NCI-H524 treated with DMSO at 0.1 percent for 48 hours (cell line): ENCODE measurements around the gene CXXC5.
"Not testable (repeated sequence)": the region's sequence is repeated elsewhere in the genome, so short reads cannot be mapped to it uniquely, and the experiment has no call there.

Source experiments
- DNase-seq: peaks from one replicate; lab custom pipeline; 2025; lab: John Stamatoyannopoulos, UW

Gene CXXC5

GRCh38 chr5:139712412-139712811, 64.3 kb downstream of the CXXC5 start:
- DNase-seq = no peak

GRCh38 chr5:139713898-139714297, 65.7 kb downstream of the CXXC5 start:
- not testable (repeated sequence) for DNase-seq

- DNase-seq = no peak
Measured at GRCh38 chr5:139717221-139717620, 69.1 kb downstream of the CXXC5 start.

GRCh38 chr5:139718403-139718802, 70.3 kb downstream of the CXXC5 start:
- not testable (repeated sequence) for DNase-seq

DNA sequence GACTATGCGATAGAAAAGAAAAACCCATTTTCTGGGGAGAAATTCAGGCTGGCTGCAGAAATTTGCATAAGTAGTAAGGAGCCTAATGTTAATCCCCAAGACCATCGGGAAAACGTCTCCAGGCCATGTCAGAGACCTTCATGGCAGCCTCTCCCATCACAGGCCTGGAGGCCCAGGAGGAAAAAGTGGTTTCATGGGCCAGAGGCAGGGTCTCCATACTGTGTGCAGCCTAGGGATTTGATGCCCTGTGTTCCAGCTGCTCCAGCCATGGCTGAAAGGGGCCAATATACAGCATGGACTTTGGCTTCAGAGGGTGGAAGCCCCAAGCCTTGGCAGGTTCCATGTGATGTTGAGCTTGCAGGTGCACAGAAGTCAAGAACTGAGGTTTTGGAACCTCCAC, 71.8 kb downstream of the CXXC5 start:
- not testable (repeated sequence) for DNase-seq

DNA sequence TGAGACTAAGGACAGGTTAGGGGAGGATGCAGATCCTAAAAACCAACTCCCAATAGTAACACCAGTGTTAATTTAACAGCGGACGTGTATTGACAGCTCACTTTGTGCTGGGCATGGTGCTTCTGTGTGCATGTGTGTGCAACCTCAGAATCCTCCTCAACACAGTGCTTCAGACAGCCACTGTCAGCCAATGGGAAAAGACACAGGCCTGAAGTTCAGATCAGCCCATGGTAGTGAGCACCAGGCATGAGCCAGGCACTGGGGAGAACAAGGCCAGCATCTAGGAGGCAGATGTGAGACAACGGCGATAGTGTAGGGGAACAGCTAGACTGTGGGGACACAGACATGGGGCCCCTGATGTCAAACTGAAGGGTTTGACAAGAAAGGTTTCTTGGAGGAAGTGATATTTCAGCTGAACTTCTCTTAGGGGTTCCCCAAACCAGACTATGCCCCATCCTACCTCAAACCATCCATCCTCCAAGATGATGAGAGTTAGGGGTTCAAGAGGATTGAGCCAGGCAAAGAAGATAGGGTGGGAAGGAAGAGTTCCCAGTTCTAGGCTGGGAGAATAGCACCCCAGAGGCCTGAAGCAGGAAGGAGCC, 75.9 kb downstream of the CXXC5 start:
- DNase-seq = no peak

DNA sequence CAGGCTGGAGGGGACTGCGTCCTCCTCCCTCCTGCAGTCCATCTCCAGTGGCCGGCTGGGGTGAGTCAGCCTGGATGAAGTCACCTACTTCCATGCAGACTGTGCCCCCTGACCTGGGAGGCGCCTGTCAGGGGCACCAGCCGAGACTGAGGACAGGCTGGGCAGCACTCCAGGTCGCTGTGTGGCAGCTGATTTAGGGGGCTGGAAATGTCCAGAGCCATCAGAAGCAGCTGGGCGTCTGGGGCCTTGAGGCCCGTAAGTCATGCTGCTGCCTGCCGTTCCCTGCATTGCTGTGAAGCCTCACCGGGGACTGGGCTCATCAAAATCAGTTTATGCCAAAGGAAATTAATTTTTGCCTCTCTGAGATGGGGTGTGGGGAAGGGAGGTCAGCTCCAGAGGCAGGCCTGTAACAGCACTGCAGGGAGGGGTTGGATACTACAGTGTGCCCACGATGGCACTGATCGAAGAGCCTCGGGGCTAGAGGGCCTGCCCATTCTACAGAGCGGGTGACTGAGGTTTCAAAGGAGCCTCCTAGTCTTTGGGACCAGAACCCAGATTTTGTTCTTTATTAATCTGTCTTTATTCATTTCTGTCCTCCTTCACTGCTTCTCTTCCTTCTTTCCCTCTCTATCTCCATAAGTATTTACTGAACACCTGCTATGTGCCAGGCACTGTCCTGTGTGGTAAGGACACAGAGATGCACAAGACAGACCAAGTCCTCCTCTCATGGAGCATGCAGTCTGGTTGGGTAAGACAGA, 77.1 kb downstream of the CXXC5 start:
- no peak for DNase-seq

GRCh38 chr5:139726248-139726647, 78.1 kb downstream of the CXXC5 start:
- DNase-seq = no peak

DNA sequence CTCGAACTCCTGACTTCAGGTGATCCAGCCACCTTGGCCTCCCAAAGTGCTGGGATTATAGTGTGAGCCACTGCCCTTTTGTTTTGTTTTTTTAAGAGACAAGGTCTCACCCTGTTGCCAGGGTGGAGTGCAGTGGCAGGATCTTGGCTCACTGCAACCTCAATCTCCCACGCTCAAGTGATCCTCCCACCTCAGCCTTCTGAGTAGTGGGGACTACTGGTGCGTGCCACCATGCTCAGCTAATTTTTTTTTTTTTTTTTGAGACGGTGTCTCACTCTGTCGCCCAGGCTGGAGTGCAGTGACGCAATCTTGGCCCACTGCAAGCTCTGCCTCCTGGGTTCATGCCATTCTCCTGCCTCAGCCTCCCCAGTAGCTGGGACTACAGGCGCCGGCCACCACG, 79.5 kb downstream of the CXXC5 start:
- DNase-seq = not testable (repeated sequence)

DNA sequence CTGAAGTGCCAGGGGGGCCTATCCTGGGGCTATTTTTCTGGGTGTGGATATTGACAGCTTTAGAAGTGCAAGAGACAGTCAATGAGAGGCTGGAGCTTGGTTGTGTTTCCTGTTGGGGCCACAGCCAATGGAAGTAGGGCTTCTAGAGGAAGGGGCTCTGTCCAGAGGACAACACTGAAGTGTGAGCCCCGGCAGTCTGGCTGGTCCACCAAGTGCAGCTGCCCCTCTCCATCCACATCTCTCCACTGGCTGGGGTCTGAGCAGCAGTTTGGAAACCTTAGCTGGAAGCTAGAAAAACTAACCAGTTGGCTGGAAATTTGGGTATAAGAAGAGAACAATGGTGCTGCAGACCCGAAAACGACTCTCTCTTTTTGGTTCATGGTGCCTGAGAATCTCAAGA, 83.1 kb downstream of the CXXC5 start:
- DNase-seq = no peak

- DNase-seq = no peak
Measured at GRCh38 chr5:139732019-139732418, 83.9 kb downstream of the CXXC5 start.

- DNase-seq = no peak
Measured at GRCh38 chr5:139733010-139733688, 85.0 kb downstream of the CXXC5 start.
